HepG2 (cell line): ENCODE measurements around the gene PRKD2. TPM values are rescaled to one million over a fixed set of nuclear protein-coding genes. Genes with fewer than 3 reads are reported as not detected.

Experiments used
- BCL6 ChIP-seq: IDR thresholded peaks from 2 replicates; pipeline ENCODE4 v1.6.1; 2016; ENCODE audit warnings: missing genetic modification reagents, missing compliant biosample characterization
- CBX2 ChIP-seq, 2 experiments: fragments of 200-600 bp in 1 of 2; sonication (generic); formaldehyde crosslinking in 1 of 2; IDR thresholded peaks; 2 replicates each; pipeline versions ENCODE4 v1.7.0 to v1.8.1; 2018 to 2022; ENCODE audit warnings: low read depth in 2 of 2, low read length in 1 of 2, mild to moderate bottlenecking in 1 of 2, missing genetic modification reagents in 1 of 2
- CERS6 ChIP-seq: sonication (generic); formaldehyde crosslinking; IDR thresholded peaks from 2 replicates; pipeline ENCODE4 v1.5.0; 2020; ENCODE audit warnings: missing genetic modification reagents
- FOXA1 ChIP-seq, 2 experiments: fragments of 450-650 bp in 1 of 2; sonication (generic) in 1 of 2; formaldehyde crosslinking in 1 of 2; IDR thresholded peaks; 2 replicates each; pipeline versions ENCODE4 v1.4.0 to v1.6.1; 2016 to 2020; ENCODE audit warnings: missing genetic modification reagents in 1 of 2
- JARID2 ChIP-seq: sonication (generic); formaldehyde crosslinking; IDR thresholded peaks from 2 replicates; pipeline ENCODE4 v1.8.1; 2023; ENCODE audit warnings: missing genetic modification reagents, inconsistent platforms; ENCODE audit not compliant: insufficient replicate concordance
- NCOA1 ChIP-seq: sonication (generic); formaldehyde crosslinking; IDR thresholded peaks from 2 replicates; pipeline ENCODE4 v1.9.0; 2021; ENCODE audit warnings: missing genetic modification reagents
- NFYC ChIP-seq: IDR thresholded peaks from 2 replicates; pipeline ENCODE4 v1.6.1; 2016; ENCODE audit warnings: missing genetic modification reagents, missing compliant biosample characterization
- PAF1 ChIP-seq: IDR thresholded peaks from 2 replicates; pipeline ENCODE4 v1.6.1; 2016; ENCODE audit warnings: missing genetic modification reagents, missing compliant biosample characterization
- SMAD9 ChIP-seq: sonication (generic); formaldehyde crosslinking; IDR thresholded peaks from 2 replicates; pipeline ENCODE4 v1.5.1; 2020; ENCODE audit warnings: mild to moderate bottlenecking, missing genetic modification reagents
- SNAPC4 ChIP-seq: sonication (generic); formaldehyde crosslinking; IDR thresholded peaks from 2 replicates; pipeline ENCODE4 v1.4.0; 2020; ENCODE audit warnings: mild to moderate bottlenecking, missing genetic modification reagents
- ZNF432 ChIP-seq: sonication (generic); formaldehyde crosslinking; IDR thresholded peaks from 2 replicates; pipeline ENCODE4 v1.5.0; 2020; ENCODE audit warnings: missing genetic modification reagents, mild to moderate bottlenecking, borderline replicate concordance
- ZNF7 ChIP-seq: IDR thresholded peaks from 2 replicates; pipeline ENCODE4 v1.6.1; 2016; ENCODE audit warnings: missing biosample characterization, missing genetic modification reagents
- ZNF704 ChIP-seq: sonication (generic); formaldehyde crosslinking; IDR thresholded peaks from 2 replicates; pipeline ENCODE4 v1.8.1; 2023; ENCODE audit warnings: mild to moderate bottlenecking, inconsistent platforms, moderate library complexity, missing genetic modification reagents, borderline replicate concordance
- polyA plus RNA-seq, 8 experiments: library from polyadenylated mRNA; depleted of rRNA in 3 of 8; stranded (reverse) in 7 of 8; unstranded in 1 of 8; fragments of >200 nt; fragmentation: Illumina TruSeq in 4 of 8; extraction: Trizol in 4 of 8; gene quantifications; 2 replicates each; pipeline versions ENCODE4 v1.2.1 to v1.2.3, GENCODE V29; 2011 to 2016; ENCODE audit warnings: low read depth in 4 of 8, missing spikeins in 1 of 8, mixed read lengths in 1 of 8; ENCODE audit not compliant: insufficient read depth in 1 of 8
- total RNA-seq, 5 experiments: library from RNA; depleted of rRNA; stranded (reverse); fragments of >200 nt; fragmentation: Illumina TruSeq; extraction: Trizol; gene quantifications; 2 replicates each; pipeline ENCODE4 v1.2.3, GENCODE V29; 2016; ENCODE audit warnings: low read depth in 1 of 5
- TF ChIP-seq, protein P1 (sequence below): sonication (generic); formaldehyde crosslinking; IDR thresholded peaks from 2 replicates; pipeline ENCODE4 v1.4.0; 2020; ENCODE audit warnings: missing genetic modification reagents
- TF ChIP-seq, protein P2 (sequence below): sonication (generic); formaldehyde crosslinking; IDR thresholded peaks from 2 replicates; pipeline ENCODE4 v1.9.0; 2021; ENCODE audit warnings: missing genetic modification reagents, borderline replicate concordance

The PRKD2 gene
- total and polyA plus RNA-seq, 2 of the 13 experiments (the other 11 are each of a cell fraction or from before 2014, with no cell fraction given), result 6.7 to 7.3 TPM

- TF ChIP-seq, protein P1, sequence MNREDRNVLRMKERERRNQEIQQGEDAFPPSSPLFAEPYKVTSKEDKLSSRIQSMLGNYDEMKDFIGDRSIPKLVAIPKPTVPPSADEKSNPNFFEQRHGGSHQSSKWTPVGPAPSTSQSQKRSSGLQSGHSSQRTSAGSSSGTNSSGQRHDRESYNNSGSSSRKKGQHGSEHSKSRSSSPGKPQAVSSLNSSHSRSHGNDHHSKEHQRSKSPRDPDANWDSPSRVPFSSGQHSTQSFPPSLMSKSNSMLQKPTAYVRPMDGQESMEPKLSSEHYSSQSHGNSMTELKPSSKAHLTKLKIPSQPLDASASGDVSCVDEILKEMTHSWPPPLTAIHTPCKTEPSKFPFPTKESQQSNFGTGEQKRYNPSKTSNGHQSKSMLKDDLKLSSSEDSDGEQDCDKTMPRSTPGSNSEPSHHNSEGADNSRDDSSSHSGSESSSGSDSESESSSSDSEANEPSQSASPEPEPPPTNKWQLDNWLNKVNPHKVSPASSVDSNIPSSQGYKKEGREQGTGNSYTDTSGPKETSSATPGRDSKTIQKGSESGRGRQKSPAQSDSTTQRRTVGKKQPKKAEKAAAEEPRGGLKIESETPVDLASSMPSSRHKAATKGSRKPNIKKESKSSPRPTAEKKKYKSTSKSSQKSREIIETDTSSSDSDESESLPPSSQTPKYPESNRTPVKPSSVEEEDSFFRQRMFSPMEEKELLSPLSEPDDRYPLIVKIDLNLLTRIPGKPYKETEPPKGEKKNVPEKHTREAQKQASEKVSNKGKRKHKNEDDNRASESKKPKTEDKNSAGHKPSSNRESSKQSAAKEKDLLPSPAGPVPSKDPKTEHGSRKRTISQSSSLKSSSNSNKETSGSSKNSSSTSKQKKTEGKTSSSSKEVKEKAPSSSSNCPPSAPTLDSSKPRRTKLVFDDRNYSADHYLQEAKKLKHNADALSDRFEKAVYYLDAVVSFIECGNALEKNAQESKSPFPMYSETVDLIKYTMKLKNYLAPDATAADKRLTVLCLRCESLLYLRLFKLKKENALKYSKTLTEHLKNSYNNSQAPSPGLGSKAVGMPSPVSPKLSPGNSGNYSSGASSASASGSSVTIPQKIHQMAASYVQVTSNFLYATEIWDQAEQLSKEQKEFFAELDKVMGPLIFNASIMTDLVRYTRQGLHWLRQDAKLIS (CRISPR knock-in tag), result no peak
- TF ChIP-seq JARID2 (CRISPR knock-in tag) (no peak), SMAD9 (CRISPR knock-in tag) (0 out of 2 replicates have a peak, but pooled peaks have one; percentile 50), ZNF704 (CRISPR knock-in tag) (no peak), ZNF432 (CRISPR knock-in tag) (no peak), NCOA1 (CRISPR knock-in tag) (no peak), BCL6 (no peak), NFYC (CRISPR knock-in tag) (no peak), CERS6 (no peak), FOXA1 (IDR thresholded peaks at IDR 0.05) (no peak), FOXA1 (CRISPR knock-in tag; IDR thresholded peaks at IDR 0.05) (no peak), SNAPC4 (CRISPR knock-in tag) (no peak), CBX2 (IDR thresholded peaks at IDR 0.05; ENCODE audit: low read depth, low read length) (no peak), CBX2 (CRISPR knock-in tag; IDR thresholded peaks at IDR 0.05; ENCODE audit: low read depth) (no peak), ZNF7 (no peak), PAF1 (CRISPR knock-in tag) (no peak)
- TF ChIP-seq, protein P2, sequence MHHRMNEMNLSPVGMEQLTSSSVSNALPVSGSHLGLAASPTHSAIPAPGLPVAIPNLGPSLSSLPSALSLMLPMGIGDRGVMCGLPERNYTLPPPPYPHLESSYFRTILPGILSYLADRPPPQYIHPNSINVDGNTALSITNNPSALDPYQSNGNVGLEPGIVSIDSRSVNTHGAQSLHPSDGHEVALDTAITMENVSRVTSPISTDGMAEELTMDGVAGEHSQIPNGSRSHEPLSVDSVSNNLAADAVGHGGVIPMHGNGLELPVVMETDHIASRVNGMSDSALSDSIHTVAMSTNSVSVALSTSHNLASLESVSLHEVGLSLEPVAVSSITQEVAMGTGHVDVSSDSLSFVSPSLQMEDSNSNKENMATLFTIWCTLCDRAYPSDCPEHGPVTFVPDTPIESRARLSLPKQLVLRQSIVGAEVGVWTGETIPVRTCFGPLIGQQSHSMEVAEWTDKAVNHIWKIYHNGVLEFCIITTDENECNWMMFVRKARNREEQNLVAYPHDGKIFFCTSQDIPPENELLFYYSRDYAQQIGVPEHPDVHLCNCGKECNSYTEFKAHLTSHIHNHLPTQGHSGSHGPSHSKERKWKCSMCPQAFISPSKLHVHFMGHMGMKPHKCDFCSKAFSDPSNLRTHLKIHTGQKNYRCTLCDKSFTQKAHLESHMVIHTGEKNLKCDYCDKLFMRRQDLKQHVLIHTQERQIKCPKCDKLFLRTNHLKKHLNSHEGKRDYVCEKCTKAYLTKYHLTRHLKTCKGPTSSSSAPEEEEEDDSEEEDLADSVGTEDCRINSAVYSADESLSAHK (CRISPR knock-in tag), result no peak
These were observed 44.5 kb upstream of the PRKD2 start (continued) for GRCh38 chr19:46761418-46761831.
